WERI-Rb-1 (cell line): Measurements from ENCODE around the gene EVI5.

Source experiments
- DNase-seq: peaks from one replicate; pipeline ENCODE4 v3.0.0-alpha.2; 2020
- H3K27ac ChIP-seq: fragments of 250-450 bp; sonication (Bioruptor Pico); 2 replicates; pipeline ENCODE4 v1.5.1; 2020; ENCODE audit warnings: mild to moderate bottlenecking, moderate library complexity
- H3K27me3 ChIP-seq: fragments of 250-450 bp; sonication (Bioruptor Pico); 2 replicates; pipeline ENCODE4 v1.5.1; 2021; ENCODE audit warnings: mild to moderate bottlenecking, low read depth, moderate library complexity; ENCODE audit not compliant: insufficient read depth, severe bottlenecking
- H3K36me3 ChIP-seq: fragments of 250-450 bp; sonication (Bioruptor Pico); 2 replicates; pipeline ENCODE4 v1.5.1; 2020; ENCODE audit warnings: mild to moderate bottlenecking, moderate library complexity
- H3K4me3 ChIP-seq: 2 replicates; pipeline ENCODE4 v1.5.1; 2011; ENCODE audit warnings: low read depth, mild to moderate bottlenecking, control low read depth, low read length
- H3K9me3 ChIP-seq: fragments of 250-450 bp; sonication (Bioruptor Pico); 2 replicates; pipeline ENCODE4 v1.5.1; 2021; ENCODE audit warnings: mild to moderate bottlenecking, moderate library complexity; ENCODE audit not compliant: severe bottlenecking
- TF ChIP-seq, protein P1 (sequence below): IDR thresholded peaks from 2 replicates; pipeline ENCODE4 v1.5.1; 2011; ENCODE audit warnings: low read depth, mild to moderate bottlenecking, control low read depth, inconsistent platforms, low read length

EVI5 gene

DNA sequence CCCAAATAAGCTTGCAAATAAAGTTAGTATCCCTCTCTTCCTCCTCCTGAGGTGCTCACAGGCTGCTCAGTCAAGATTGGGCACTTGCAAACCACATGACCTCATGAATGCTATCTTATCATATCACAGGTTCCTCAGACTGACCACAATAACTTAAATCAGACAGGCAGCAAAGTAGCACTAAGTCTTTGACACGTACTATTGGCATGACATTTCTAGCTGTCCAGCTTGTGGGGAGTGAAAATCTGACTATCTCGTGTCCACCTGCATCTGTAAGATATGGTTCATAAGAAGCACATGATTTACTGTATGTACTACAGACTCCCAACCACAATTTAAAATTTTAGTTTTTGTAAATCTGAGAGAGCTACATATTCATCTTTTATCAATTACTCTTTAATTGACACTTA, 240.1 kb downstream of the EVI5 start:
- TF ChIP-seq, protein P1, sequence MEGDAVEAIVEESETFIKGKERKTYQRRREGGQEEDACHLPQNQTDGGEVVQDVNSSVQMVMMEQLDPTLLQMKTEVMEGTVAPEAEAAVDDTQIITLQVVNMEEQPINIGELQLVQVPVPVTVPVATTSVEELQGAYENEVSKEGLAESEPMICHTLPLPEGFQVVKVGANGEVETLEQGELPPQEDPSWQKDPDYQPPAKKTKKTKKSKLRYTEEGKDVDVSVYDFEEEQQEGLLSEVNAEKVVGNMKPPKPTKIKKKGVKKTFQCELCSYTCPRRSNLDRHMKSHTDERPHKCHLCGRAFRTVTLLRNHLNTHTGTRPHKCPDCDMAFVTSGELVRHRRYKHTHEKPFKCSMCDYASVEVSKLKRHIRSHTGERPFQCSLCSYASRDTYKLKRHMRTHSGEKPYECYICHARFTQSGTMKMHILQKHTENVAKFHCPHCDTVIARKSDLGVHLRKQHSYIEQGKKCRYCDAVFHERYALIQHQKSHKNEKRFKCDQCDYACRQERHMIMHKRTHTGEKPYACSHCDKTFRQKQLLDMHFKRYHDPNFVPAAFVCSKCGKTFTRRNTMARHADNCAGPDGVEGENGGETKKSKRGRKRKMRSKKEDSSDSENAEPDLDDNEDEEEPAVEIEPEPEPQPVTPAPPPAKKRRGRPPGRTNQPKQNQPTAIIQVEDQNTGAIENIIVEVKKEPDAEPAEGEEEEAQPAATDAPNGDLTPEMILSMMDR = no peak
- no peak for DNase-seq

DNA sequence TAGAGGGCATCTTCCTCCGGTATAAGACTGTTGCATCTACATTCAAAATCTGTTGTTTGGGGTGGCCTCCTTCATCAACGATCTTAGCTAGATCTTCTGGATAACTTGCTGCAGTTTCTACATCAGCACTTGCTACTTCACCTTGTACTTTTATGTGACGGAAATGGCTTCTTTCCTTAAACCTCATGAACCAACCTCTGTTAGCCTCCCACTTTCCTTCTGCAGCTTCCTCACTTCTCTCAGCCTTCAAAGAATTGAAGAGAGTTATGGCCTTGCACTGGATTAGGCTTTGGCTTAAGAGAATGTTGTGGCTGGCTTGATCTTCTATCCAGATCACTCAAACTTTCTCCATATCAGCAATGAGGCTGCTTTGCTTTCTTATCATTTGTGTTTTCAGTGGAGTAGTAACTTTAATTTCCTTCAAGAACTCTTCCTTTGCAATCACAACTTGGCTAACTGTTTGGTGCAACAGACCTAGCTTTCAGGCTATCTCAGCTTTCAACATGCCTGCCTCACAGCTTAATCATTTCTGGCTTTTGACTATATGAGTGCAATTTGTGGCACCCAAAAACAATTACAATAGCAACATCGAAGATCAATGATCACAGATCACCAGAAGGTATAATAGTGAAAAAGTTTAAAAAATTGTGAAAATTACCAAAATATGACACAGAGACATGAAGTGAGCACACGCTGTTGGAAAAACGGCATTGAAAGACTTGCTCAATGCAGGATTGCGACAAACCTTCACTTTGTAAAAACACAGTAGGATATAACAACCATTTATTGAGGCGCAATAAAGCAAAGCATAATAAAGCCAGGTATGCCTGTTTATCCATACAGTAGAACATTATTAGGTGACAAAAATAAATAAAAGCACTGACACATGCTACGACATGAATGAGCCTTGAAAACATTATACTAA, 241.5 kb downstream of the EVI5 start:
- Histone ChIP-seq H3K27me3 (no peaks in the 10 kb centered on the region), H3K9me3 (no peaks in the 10 kb centered on the region), H3K4me3 (no peak overlapping the region), H3K36me3 (no peaks in the 10 kb centered on the region), H3K27ac (no peak overlapping the region)
- TF ChIP-seq, protein P1 = no peak
- DNase-seq = no peak

More for the DNA sequence above, 240.1 kb downstream of the EVI5 start:
- no peaks in the 10 kb centered on the region for H3K36me3 ChIP-seq
- H3K9me3 ChIP-seq = no peaks in the 10 kb centered on the region
- H3K27ac ChIP-seq = no peak overlapping the region
- no peaks in the 10 kb centered on the region for H3K27me3 ChIP-seq
- H3K4me3 ChIP-seq = no peak overlapping the region

DNA sequence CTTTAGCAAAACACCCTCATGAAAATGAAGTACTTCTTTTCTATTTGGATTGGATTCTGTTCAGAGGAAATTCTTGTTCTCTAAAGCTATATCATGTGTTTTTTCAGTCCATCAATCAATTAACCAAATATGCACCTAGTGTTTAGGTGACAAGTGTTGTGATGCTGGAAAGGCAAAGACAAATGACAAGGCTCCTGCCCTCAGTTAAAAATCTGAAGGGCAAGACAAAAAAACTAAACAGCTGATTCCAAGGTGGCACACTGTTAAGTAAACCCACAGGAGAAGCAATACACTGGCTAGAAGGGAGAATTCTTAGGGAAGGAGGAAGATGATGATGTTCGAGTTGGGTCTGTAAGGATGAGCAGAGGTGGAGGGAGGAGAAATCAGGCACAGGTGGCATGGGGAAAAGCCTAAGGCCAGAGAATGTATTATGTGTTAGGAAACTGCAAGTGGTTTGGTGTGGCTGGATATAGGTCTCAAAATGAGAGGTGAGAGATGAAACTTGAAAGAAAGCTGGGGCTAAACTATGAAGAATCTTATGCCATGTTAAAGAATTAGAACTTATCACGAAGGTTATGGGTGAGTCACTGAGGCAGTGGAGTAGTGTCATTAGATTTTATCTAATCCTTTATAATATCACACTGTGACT, 246.4 kb downstream of the EVI5 start:
- DNase-seq = no peak
- TF ChIP-seq, protein P1 = no peak
- Histone ChIP-seq H3K36me3 (no peaks in the 10 kb centered on the region), H3K4me3 (no peak overlapping the region), H3K9me3 (no peaks in the 10 kb centered on the region), H3K27ac (no peak overlapping the region), H3K27me3 (no peaks in the 10 kb centered on the region)

DNA sequence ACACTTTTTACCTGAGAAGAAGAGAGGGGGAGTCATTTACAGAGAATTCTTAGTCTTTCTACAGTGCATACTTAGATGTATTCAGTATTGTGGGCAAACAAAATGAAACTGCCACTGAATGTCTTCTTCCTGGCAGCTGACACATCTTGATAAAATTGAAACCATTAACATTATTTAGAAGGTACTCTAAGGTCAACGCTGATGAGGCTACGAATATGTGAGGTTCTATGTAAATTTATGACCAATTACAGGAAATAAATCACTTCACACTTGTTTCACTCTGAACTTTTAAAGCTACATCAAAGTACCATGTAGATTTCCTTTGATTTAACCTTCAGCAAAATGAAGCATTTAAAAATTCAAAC, 246.9 kb downstream of the EVI5 start:
- TF ChIP-seq, protein P1 = no peak
- H3K27me3 ChIP-seq = no peaks in the 10 kb centered on the region
- no peak overlapping the region for H3K4me3 ChIP-seq
- no peaks in the 10 kb centered on the region for H3K9me3 ChIP-seq
- H3K36me3 ChIP-seq = no peaks in the 10 kb centered on the region
- H3K27ac ChIP-seq = no peak overlapping the region
- no peak for DNase-seq

DNA sequence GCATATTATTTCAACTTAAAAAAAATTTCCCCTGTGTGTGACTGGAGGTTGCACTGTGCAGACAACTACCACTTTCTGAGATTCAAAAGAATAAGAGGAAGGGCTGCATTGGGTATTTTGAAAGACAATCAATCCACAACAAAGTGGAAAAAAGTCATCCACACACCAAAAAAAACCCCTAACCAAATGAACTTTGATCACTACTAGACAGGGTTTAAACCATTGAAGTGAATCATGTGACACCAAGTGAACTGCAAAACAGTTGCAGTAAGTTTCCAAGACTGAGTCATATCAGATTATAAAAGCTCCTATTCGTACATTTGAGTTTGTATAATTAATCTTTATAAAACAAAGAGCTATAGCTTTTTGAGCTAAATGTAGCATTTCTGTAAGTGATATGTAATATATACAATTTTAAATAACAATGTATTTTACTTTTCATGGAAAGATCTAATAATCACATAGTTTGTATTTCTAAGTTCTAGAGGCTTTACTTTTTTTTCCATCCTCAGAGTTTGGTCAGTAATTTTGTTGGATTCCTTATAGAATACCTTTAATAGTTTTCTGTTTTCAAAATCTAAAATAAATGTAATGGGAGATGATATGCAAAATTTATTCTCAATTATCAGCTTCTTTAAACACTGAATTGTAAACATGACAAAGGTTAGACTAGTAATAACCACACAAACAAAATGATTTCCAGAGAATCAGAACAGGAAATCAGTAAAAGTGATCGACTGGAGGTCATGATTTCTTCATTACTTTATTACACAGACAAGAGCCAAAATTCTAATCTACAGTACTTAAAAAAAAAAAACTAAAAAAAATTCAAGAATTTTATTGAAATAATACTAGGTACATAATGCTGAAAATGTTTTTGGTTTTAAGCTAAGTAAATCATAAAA, 247.7 kb downstream of the EVI5 start:
- H3K27ac ChIP-seq = no peak overlapping the region

More for the DNA sequence above, 247.7 kb downstream of the EVI5 start:
- Histone ChIP-seq H3K36me3 (no peaks in the 10 kb centered on the region), H3K27me3 (no peaks in the 10 kb centered on the region), H3K9me3 (no peaks in the 10 kb centered on the region), H3K4me3 (no peak overlapping the region)
- TF ChIP-seq, protein P1 = no peak
- DNase-seq = no peak
